NT2/D1 (cell line): ENCODE measurements around the gene HOPX.

Source experiments
- SUZ12 ChIP-seq: IDR thresholded peaks from 2 replicates; pipeline ENCODE4 v1.6.1; 2011; ENCODE audit not compliant: insufficient read length, insufficient read depth; ENCODE audit errors: extremely low read depth
- ZNF274 ChIP-seq: IDR thresholded peaks from 2 replicates; pipeline ENCODE4 v1.6.1; 2011; ENCODE audit warnings: mild to moderate bottlenecking, low read depth, low read length

DNA sequence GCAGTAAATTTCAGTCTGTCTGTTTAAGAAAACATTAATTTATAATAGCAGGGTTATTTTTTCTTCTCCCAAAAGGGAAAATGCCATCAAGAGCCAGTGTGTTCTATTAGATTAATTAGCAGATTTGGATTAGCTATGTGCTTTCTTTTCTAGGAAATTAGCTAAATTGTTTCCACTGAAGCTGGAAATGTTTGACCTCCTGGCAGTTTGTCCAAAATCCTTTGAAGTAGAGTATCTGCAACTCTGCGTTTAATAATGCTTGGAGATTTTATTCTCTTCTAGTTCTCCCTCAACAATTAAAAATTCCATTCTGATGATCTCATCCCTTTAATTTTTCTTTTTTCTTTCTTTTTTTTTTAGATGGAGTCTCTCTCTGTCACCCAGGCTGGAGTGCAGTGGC lies 27.1 kb upstream of the HOPX start:
- TF ChIP-seq ZNF274, result no peak
- no peak for TF ChIP-seq SUZ12
